SK-N-SH (cell line): ENCODE results near the gene PLCH1. TPM values are rescaled to one million over a fixed set of nuclear protein-coding genes. Genes with fewer than 3 reads are reported as not detected.

ENCODE experiments used
- CTCF ChIA-PET: fragments of 300-600, 350-600 bp; formaldehyde crosslinking; extraction: SDS; loops from one replicate; lab custom pipeline; 2021; lab: Yijun Ruan, JAX
- POLR2A ChIA-PET: fragments of 350-600 bp; sonication (Branson Sonifier 250); formaldehyde crosslinking; extraction: SDS; loops from one replicate; lab custom pipeline; 2020; ENCODE audit warnings: antibody characterized with exemption, inconsistent platforms; lab: Yijun Ruan, JAX
- DNase-seq: peaks from one replicate; pipeline ENCODE4 v3.0.0; 2012
- H2AFZ ChIP-seq: fragments of 200-600 bp; sonication (generic); 2 replicates; pipeline ENCODE4 v1.8.1; 2016; ENCODE audit warnings: antibody characterized with exemption, mild to moderate bottlenecking, low read depth
- H3F3A ChIP-seq: fragments of 200-600 bp; sonication (generic); replicated peaks from 2 replicates; pipeline ENCODE3; 2016; ENCODE audit warnings: antibody characterized with exemption, mild to moderate bottlenecking; ENCODE audit not compliant: insufficient read depth
- H3K27ac ChIP-seq, 2 experiments: fragments of 200-500 bp in 1 of 2; fragments of 200-600 bp in 1 of 2; sonication (Bioruptor generic) in 1 of 2; sonication (generic), shearing (Covaris generic) in 1 of 2; 2 replicates each; pipeline versions ENCODE4 v1.5.1 to v1.6.1; 2014 to 2016; ENCODE audit warnings: low read depth in 2 of 2, inconsistent platforms in 1 of 2, low read length in 1 of 2, mild to moderate bottlenecking in 1 of 2, mixed read lengths in 1 of 2
- H3K27me3 ChIP-seq: fragments of 200-600 bp; sonication (generic), shearing (Covaris generic); 2 replicates; pipeline ENCODE4 v1.6.1; 2016; ENCODE audit warnings: mixed run types; ENCODE audit not compliant: insufficient read depth
- H3K36me3 ChIP-seq, 2 experiments: fragments of 200-500 bp in 1 of 2; fragments of 200-600 bp in 1 of 2; sonication (Bioruptor generic) in 1 of 2; sonication (generic) in 1 of 2; replicated peaks in 1 of 2; 2 replicates each; pipeline versions ENCODE3 to v1.5.1; 2014 to 2016; ENCODE audit warnings: low read length in 1 of 2, mild to moderate bottlenecking in 1 of 2; ENCODE audit not compliant: insufficient read depth in 2 of 2, control insufficient read depth in 1 of 2
- H3K4me1 ChIP-seq, 2 experiments: fragments of 200-500 bp in 1 of 2; fragments of 200-600 bp in 1 of 2; sonication (Bioruptor generic) in 1 of 2; sonication (generic), shearing (Covaris generic) in 1 of 2; 2 replicates each; pipeline versions ENCODE4 v1.5.1 to v1.6.1; 2014 to 2016; ENCODE audit warnings: low read depth in 1 of 2, low read length in 1 of 2, mixed run types in 1 of 2; ENCODE audit not compliant: insufficient read depth in 2 of 2, control insufficient read depth in 1 of 2
- H3K4me2 ChIP-seq: fragments of 200-600 bp; sonication (generic), shearing (Covaris generic); 2 replicates; pipeline ENCODE4 v1.6.1; 2017; ENCODE audit warnings: mixed run types
- H3K4me3 ChIP-seq, 2 experiments: fragments of 200-500 bp in 1 of 2; fragments of 200-600 bp in 1 of 2; sonication (Bioruptor generic) in 1 of 2; sonication (generic), shearing (Covaris generic) in 1 of 2; 2 replicates each; pipeline versions ENCODE4 v1.5.1 to v1.8.1; 2014 to 2016; ENCODE audit warnings: low read depth in 2 of 2, inconsistent platforms in 1 of 2, low read length in 1 of 2, mild to moderate bottlenecking in 1 of 2, mixed read lengths in 1 of 2, moderate library complexity in 1 of 2
- H3K79me2 ChIP-seq: fragments of 200-600 bp; sonication (generic); 2 replicates; pipeline ENCODE4 v1.8.1; 2017; ENCODE audit warnings: mild to moderate bottlenecking; ENCODE audit not compliant: insufficient read depth
- H3K9ac ChIP-seq: fragments of 200-600 bp; sonication (generic); 2 replicates; pipeline ENCODE4 v1.6.1; 2017; ENCODE audit warnings: mixed run types
- H3K9me2 ChIP-seq: fragments of 200-600 bp; sonication (generic); 2 replicates; pipeline ENCODE4 v1.6.1; 2017; ENCODE audit warnings: mixed run types
- H3K9me3 ChIP-seq: fragments of 200-600 bp; sonication (generic); 2 replicates; pipeline ENCODE4 v1.6.1; 2017; ENCODE audit warnings: mixed run types, mild to moderate bottlenecking, moderate library complexity
- H4K20me1 ChIP-seq: fragments of 200-600 bp; sonication (generic); 2 replicates; pipeline ENCODE4 v1.6.1; 2017; ENCODE audit warnings: mild to moderate bottlenecking, mixed run types; ENCODE audit not compliant: insufficient read depth
- CHD2 ChIP-seq: fragments of 150-350 bp; IDR thresholded peaks from 2 replicates; pipeline ENCODE4 v1.6.1; 2018; ENCODE audit warnings: low read length; ENCODE audit not compliant: partially characterized antibody
- FOSL2 ChIP-seq: IDR thresholded peaks from 2 replicates; pipeline ENCODE4 v1.4.0; 2012; ENCODE audit warnings: low read depth, mild to moderate bottlenecking, moderate library complexity, borderline replicate concordance
- GATA2 ChIP-seq: sonication (generic); formaldehyde crosslinking; IDR thresholded peaks from 2 replicates; pipeline ENCODE4 v1.5.0; 2020; ENCODE audit warnings: mild to moderate bottlenecking, missing genetic modification reagents
- JUND ChIP-seq: IDR thresholded peaks from 2 replicates; pipeline ENCODE4 v1.4.0; 2012
- MEF2A ChIP-seq: IDR thresholded peaks from 2 replicates; pipeline ENCODE4 v1.4.0; 2012; ENCODE audit warnings: low read depth, borderline replicate concordance
- MXI1 ChIP-seq: IDR thresholded peaks from 2 replicates; pipeline ENCODE4 v1.6.1; 2012; ENCODE audit warnings: mild to moderate bottlenecking, low read depth, low read length, improper control_type of control experiment
- NFIC ChIP-seq: IDR thresholded peaks from 2 replicates; pipeline ENCODE4 v1.4.0; 2012; ENCODE audit warnings: borderline replicate concordance
- POLR2AphosphoS5 ChIP-seq: IDR thresholded peaks from 2 replicates; pipeline ENCODE4 v1.6.1; 2012; ENCODE audit warnings: low read depth, low read length
- SIN3A ChIP-seq: IDR thresholded peaks from 2 replicates; pipeline ENCODE4 v1.6.1; 2012; ENCODE audit warnings: low read depth, mild to moderate bottlenecking, low read length, moderate library complexity, borderline replicate concordance
- TAF1 ChIP-seq: IDR thresholded peaks from 2 replicates; pipeline ENCODE4 v1.6.1; 2012; ENCODE audit warnings: low read depth, mild to moderate bottlenecking, low read length, moderate library complexity, borderline replicate concordance
- TEAD4 ChIP-seq: IDR thresholded peaks from 2 replicates; pipeline ENCODE4 v1.4.0; 2012; ENCODE audit warnings: mild to moderate bottlenecking, borderline replicate concordance; ENCODE audit not compliant: insufficient read depth
- WGBS: methylation state at CpG from one replicate; pipeline ENCODE4 v1.1.6; 2017; ENCODE audit warnings: low lambda C conversion rate; 5-methylcytosine and 5-hydroxymethylcytosine counted together
- polyA plus RNA-seq, 3 experiments: library from polyadenylated mRNA; depleted of rRNA; stranded (reverse); fragments of >200 nt; gene quantifications; 2 replicates each; pipeline ENCODE4 v1.2.3, GENCODE V29; 2012
- TF ChIP-seq, protein P1 (sequence below): IDR thresholded peaks from 2 replicates; pipeline ENCODE4; 2012
- TF ChIP-seq, protein P2 (sequence below): fragments of 150-350 bp; IDR thresholded peaks from 2 replicates; pipeline ENCODE4 v1.6.1; 2017; ENCODE audit warnings: antibody characterized with exemption, low read length, low read depth, borderline replicate concordance
- TF ChIP-seq, protein P3 (sequence below): IDR thresholded peaks from 2 replicates; pipeline ENCODE4 v1.4.0; 2012; ENCODE audit warnings: low read depth, borderline replicate concordance

The PLCH1 gene
- polyA plus RNA-seq, 1 of the 3 experiments (the other 2 are of a cell fraction), result 0.26 TPM

DNA sequence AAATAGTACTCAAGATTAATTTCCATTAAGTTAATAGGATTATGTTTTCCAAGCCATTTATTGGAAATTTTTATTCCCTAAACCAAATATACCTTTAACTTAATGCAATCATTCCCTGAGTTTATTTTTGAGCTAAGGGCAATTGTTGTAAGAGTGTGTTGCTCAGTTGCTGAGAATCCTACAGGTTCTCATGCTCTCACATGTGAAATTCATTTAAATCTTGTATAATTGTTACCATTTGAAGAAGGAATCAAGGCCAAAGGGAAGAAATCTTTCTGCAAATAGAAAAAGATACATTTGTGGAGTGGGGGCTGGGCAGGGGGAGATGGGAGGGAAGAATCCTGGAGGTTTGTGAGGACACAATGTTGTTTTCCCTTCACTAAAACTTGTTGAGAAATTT lies 248.7 kb downstream of the PLCH1 start (continued):
- no peak for TF ChIP-seq MXI1
- TF ChIP-seq SIN3A, result no peak
- no peak for TF ChIP-seq NFIC
- TF ChIP-seq JUND, result no peak
- TF ChIP-seq GATA2 (CRISPR knock-in tag), result no peak
- TF ChIP-seq, protein P1, sequence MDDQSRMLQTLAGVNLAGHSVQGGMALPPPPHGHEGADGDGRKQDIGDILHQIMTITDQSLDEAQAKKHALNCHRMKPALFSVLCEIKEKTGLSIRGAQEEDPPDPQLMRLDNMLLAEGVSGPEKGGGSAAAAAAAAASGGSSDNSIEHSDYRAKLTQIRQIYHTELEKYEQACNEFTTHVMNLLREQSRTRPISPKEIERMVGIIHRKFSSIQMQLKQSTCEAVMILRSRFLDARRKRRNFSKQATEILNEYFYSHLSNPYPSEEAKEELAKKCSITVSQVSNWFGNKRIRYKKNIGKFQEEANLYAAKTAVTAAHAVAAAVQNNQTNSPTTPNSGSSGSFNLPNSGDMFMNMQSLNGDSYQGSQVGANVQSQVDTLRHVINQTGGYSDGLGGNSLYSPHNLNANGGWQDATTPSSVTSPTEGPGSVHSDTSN, result no peak
- TF ChIP-seq, protein P2, sequence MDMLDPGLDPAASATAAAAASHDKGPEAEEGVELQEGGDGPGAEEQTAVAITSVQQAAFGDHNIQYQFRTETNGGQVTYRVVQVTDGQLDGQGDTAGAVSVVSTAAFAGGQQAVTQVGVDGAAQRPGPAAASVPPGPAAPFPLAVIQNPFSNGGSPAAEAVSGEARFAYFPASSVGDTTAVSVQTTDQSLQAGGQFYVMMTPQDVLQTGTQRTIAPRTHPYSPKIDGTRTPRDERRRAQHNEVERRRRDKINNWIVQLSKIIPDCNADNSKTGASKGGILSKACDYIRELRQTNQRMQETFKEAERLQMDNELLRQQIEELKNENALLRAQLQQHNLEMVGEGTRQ, result no peak
- TF ChIP-seq FOSL2, result no peak
- TF ChIP-seq, all 33 proteins: peak for 0

DNA sequence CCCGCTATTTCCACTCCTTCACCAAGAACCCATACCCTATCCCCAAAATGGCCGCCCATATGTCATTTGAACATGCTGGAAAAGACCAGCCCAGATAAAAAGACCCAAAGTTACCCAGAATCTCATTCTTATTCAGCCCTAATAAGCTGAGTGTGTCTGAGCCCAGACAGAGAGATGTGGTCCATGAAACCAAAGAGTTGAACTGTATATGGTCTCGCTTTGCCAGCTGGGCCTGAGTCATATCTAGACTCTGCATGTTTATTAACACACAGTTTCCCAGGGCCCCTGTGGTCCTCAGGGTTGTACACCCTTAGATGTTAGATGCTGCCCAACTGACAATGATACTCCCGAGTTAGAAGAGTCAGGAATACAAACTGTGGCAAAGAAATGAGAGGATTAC lies 249.5 kb downstream of the PLCH1 start:
- no peaks in the 10 kb centered on the region for H3K9me3 ChIP-seq
- no peaks in the 10 kb centered on the region for H3K36me3 ChIP-seq
- H4K20me1 ChIP-seq, result no peaks in the 10 kb centered on the region
- no peak overlapping the region for H2AFZ ChIP-seq
- TF ChIP-seq, protein P1, result no peak
- TF ChIP-seq TEAD4, result no peak
- TF ChIP-seq, protein P3, sequence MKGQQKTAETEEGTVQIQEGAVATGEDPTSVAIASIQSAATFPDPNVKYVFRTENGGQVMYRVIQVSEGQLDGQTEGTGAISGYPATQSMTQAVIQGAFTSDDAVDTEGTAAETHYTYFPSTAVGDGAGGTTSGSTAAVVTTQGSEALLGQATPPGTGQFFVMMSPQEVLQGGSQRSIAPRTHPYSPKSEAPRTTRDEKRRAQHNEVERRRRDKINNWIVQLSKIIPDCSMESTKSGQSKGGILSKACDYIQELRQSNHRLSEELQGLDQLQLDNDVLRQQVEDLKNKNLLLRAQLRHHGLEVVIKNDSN, result no peak
- TF ChIP-seq JUND, result no peak
- no peak for TF ChIP-seq MEF2A
- TF ChIP-seq CHD2, result no peak
- no peak for TF ChIP-seq POLR2AphosphoS5
- no peak for TF ChIP-seq TAF1
- no peak overlapping the region for H3K4me3 ChIP-seq
- H3K4me2 ChIP-seq, result no peak overlapping the region
- no peak for DNase-seq
- ChIA-PET POLR2A (no interaction called here), CTCF (no interaction called here)
- no peaks in the 10 kb centered on the region; a peak in 1 of 4 replicates for H3K4me1 ChIP-seq
- H3K9me2 ChIP-seq, result no peaks in the 10 kb centered on the region
- no peaks in the 10 kb centered on the region for H3F3A ChIP-seq
- no peak overlapping the region for H3K9ac ChIP-seq
- WGBS, result 68% methylated on average over 4 of the region's 4 CpGs
- no peak overlapping the region for H3K27ac ChIP-seq
- no peaks in the 10 kb centered on the region for H3K79me2 ChIP-seq
- H3K27me3 ChIP-seq, result no peaks in the 10 kb centered on the region
